Ishikawa (cell line): Measurements from ENCODE around the gene COL6A1.

Source experiments
- CEBPB ChIP-seq: IDR thresholded peaks from 2 replicates; pipeline ENCODE4 v1.6.1; 2012
- CREB1 ChIP-seq: IDR thresholded peaks from 2 replicates; pipeline ENCODE4 v1.6.1; 2012; ENCODE audit warnings: low read depth
- EGR1 ChIP-seq: IDR thresholded peaks from 2 replicates; pipeline ENCODE4 v1.6.1; 2012
- EP300 ChIP-seq: IDR thresholded peaks from 2 replicates; pipeline ENCODE4 v1.6.1; 2012; ENCODE audit warnings: borderline replicate concordance
- FOXM1 ChIP-seq: IDR thresholded peaks from 2 replicates; pipeline ENCODE4 v1.6.1; 2012; ENCODE audit warnings: low read depth, borderline replicate concordance
- NFIC ChIP-seq: IDR thresholded peaks from 2 replicates; pipeline ENCODE4 v1.6.1; 2012
- RAD21 ChIP-seq: IDR thresholded peaks from 2 replicates; pipeline ENCODE4 v1.6.1; 2012; ENCODE audit warnings: low read depth
- REST ChIP-seq: IDR thresholded peaks from 2 replicates; pipeline ENCODE4 v1.6.1; 2012; ENCODE audit warnings: low read depth, mild to moderate bottlenecking
- TAF1 ChIP-seq: IDR thresholded peaks from 2 replicates; pipeline ENCODE4 v1.6.1; 2012; ENCODE audit warnings: low read depth, mild to moderate bottlenecking
- TCF12 ChIP-seq: IDR thresholded peaks from 2 replicates; pipeline ENCODE4 v1.6.1; 2012; ENCODE audit warnings: low read depth
- TEAD4 ChIP-seq: IDR thresholded peaks from 2 replicates; pipeline ENCODE4 v1.6.1; 2012
- USF1 ChIP-seq: IDR thresholded peaks from 2 replicates; pipeline ENCODE4 v1.6.1; 2012
- YY1 ChIP-seq: IDR thresholded peaks from 2 replicates; pipeline ENCODE4 v1.6.1; 2012; ENCODE audit warnings: low read depth
- ZBTB7A ChIP-seq: IDR thresholded peaks from 2 replicates; pipeline ENCODE4 v1.6.1; 2012; ENCODE audit warnings: low read depth
- TF ChIP-seq, protein P1 (sequence below): IDR thresholded peaks from 2 replicates; pipeline ENCODE4 v1.6.1; 2012

The COL6A1 gene

DNA sequence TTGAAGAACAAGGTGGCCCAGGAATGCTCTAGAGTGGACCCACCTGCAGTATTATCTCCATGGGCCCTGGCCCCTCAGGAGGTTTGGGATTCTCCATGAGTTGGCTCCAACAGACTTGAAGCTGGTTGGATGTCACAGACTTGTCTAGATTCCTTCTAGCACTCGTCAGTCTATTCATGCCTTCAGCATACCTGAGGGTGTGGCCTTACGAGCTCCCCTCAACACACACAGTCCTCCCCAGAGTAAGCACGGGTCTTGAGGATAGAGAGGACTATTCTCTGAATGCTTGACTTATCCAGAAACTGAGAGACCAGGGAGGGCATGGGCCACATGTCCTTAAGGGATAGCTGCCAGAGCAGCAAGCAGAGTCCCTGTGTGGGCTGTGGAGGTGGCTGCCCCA, 45.9 kb upstream of the COL6A1 start:
- TF ChIP-seq RAD21 = no peak

GRCh38 chr21:45937721-45938452, 43.7 kb upstream of the COL6A1 start:
- TF ChIP-seq YY1 (no peak), ZBTB7A (no peak), TCF12 (no peak), RAD21 (no peak), FOXM1 (no peak), EGR1 (no peak), USF1 (no peak), TAF1 (no peak), REST (no peak)

DNA sequence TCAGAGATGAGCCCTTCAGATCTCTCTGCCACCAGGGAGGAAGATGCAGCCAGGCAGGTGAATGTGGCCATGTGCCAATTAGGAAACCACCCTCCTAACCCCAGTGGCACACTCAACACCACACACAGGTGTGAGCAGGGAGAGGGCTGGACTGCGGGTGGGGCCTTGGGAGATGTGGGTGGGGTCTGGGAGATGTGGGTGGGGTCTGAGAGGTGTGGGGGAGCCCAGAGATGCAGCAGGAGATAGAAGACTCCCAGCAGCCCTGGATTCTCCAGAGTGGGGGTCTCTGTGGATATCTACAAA, 43.2 kb upstream of the COL6A1 start:
- no peak for TF ChIP-seq ZBTB7A
- no peak for TF ChIP-seq TAF1
- TF ChIP-seq NFIC = no peak
- TF ChIP-seq FOXM1 = no peak
- TF ChIP-seq USF1 = no peak
- TF ChIP-seq TEAD4 = no peak
- TF ChIP-seq CREB1 = no peak
- TF ChIP-seq TCF12 = no peak
- TF ChIP-seq, protein P1, sequence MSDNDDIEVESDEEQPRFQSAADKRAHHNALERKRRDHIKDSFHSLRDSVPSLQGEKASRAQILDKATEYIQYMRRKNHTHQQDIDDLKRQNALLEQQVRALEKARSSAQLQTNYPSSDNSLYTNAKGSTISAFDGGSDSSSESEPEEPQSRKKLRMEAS = no peak
- no peak for TF ChIP-seq EGR1
- TF ChIP-seq REST = no peak
- TF ChIP-seq YY1 = no peak

DNA sequence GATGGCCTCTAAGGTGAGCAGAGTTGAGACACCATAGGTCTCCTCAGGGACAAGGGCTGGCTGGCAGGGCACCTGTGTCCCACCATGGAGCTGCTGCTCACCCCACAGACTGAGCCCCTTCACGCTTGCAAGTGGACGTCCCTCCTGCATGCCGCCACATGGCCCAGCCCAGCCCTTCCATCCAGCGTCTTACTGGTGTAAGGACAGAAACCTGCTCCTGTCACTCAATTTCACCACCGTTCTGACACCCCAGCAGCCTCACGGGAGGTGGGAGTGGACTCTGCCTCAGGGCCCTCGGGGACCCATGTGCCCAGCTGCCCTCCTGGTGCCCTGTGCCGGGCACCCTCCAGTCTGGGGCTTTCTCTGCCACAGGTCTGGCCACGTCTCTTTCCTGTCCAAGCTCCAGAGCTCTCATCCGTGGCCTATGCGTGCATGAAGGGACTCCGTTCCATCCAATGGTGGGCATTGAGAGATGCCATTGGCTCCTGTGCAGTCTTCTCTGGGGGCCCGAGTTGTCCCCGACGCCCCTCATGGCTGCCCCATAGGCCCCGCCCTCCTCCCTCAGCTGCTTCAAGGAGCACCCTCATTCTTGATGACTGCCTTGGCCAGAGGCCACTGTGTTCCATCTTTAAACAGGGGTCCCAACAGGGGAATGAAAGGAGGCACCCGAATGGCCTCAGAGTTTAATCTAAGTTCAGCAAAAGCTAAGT, 42.6 kb upstream of the COL6A1 start:
- TF ChIP-seq RAD21 (no peak), USF1 (no peak), TAF1 (no peak), CREB1 (no peak), REST (no peak), EGR1 (no peak), CEBPB (no peak), EP300 (no peak), TCF12 (no peak), YY1 (no peak), NFIC (no peak), ZBTB7A (no peak), FOXM1 (no peak), TEAD4 (no peak)
- TF ChIP-seq, protein P1 = no peak
